ENCODE measurements around the gene PUM1.

GRCh38 chr1:30969903-30970302 lies 95.6 kb downstream of the PUM1 start:
- TF ChIP-seq, protein P1, sequence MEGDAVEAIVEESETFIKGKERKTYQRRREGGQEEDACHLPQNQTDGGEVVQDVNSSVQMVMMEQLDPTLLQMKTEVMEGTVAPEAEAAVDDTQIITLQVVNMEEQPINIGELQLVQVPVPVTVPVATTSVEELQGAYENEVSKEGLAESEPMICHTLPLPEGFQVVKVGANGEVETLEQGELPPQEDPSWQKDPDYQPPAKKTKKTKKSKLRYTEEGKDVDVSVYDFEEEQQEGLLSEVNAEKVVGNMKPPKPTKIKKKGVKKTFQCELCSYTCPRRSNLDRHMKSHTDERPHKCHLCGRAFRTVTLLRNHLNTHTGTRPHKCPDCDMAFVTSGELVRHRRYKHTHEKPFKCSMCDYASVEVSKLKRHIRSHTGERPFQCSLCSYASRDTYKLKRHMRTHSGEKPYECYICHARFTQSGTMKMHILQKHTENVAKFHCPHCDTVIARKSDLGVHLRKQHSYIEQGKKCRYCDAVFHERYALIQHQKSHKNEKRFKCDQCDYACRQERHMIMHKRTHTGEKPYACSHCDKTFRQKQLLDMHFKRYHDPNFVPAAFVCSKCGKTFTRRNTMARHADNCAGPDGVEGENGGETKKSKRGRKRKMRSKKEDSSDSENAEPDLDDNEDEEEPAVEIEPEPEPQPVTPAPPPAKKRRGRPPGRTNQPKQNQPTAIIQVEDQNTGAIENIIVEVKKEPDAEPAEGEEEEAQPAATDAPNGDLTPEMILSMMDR (conservative IDR thresholded peaks at IDR 0.05; ENCODE audit: low read depth, low read length) = no peak
- no peak for TF ChIP-seq EZH2 (IDR thresholded peaks at IDR 0.05; ENCODE audit: low read length, unreplicated experiment)
- TF ChIP-seq EZH2phosphoT487 (IDR thresholded peaks at IDR 0.05; ENCODE audit: borderline replicate concordance, low read length) = no peak
